SJSA1 (cell line): ENCODE measurements around the gene PNPO. TPM values are rescaled to one million over a fixed set of nuclear protein-coding genes. Genes with fewer than 3 reads are reported as not detected.
"Not testable (repeated sequence)": the region's sequence is repeated elsewhere in the genome, so short reads cannot be mapped to it uniquely, and the experiment has no call there.

Experiments used
- DNase-seq, 2 experiments: peaks; one replicate each; pipeline ENCODE4 v3.0.0-alpha.2; 2015 to 2020; ENCODE audit warnings: low spot score in 2 of 2, low read depth in 1 of 2
- H3K27ac ChIP-seq: fragments of 250-450 bp; sonication (Bioruptor Pico); 2 replicates; pipeline ENCODE4 v1.5.1; 2020; ENCODE audit warnings: mild to moderate bottlenecking, moderate library complexity
- H3K27me3 ChIP-seq: fragments of 250-450 bp; sonication (Bioruptor Pico); replicated peaks from 2 replicates; pipeline ENCODE4 v1.5.1; 2020; ENCODE audit warnings: mild to moderate bottlenecking, moderate library complexity
- H3K36me3 ChIP-seq: fragments of 250-450 bp; sonication (Bioruptor Pico); 2 replicates; pipeline ENCODE4 v1.5.1; 2020; ENCODE audit warnings: mild to moderate bottlenecking
- H3K4me1 ChIP-seq: fragments of 250-450 bp; sonication (Bioruptor Pico); replicated peaks from 2 replicates; pipeline ENCODE4 v1.6.1; 2021; ENCODE audit warnings: mild to moderate bottlenecking
- H3K4me3 ChIP-seq: fragments of 250-450 bp; sonication (Bioruptor Pico); 2 replicates; pipeline ENCODE4 v1.5.1; 2020; ENCODE audit warnings: mild to moderate bottlenecking
- H3K9me3 ChIP-seq: fragments of 250-450 bp; sonication (Bioruptor Pico); replicated peaks from 2 replicates; pipeline ENCODE4 v1.5.1; 2020; ENCODE audit warnings: mild to moderate bottlenecking
- total RNA-seq: library from RNA; depleted of rRNA; stranded (reverse); fragments of >200 nt; shearing (Covaris generic); gene quantifications from 2 replicates; pipeline ENCODE4 v1.2.3, GENCODE V29; 2014

The PNPO gene
- total RNA-seq, 1 experiment from 2014 or later = 34.3 TPM

- Histone ChIP-seq H3K27ac (no peak overlapping the region), H3K4me3 (no peak overlapping the region), H3K36me3 (peaks cover 58% of the 10 kb centered on the region), H3K4me1 (peaks cover 4% of the 10 kb centered on the region), H3K9me3 (no peaks in the 10 kb centered on the region), H3K27me3 (no peaks in the 10 kb centered on the region)
- DNase-seq = no peak
Measured at GRCh38 chr17:47982645-47983390, 41.4 kb downstream of the PNPO start.

GRCh38 chr17:47983492-47984223 is 42.3 kb downstream of the PNPO start:
- Histone ChIP-seq H3K27me3 (no peaks in the 10 kb centered on the region), H3K9me3 (no peaks in the 10 kb centered on the region), H3K4me3 (no peak overlapping the region), H3K36me3 (peaks cover 50% of the 10 kb centered on the region), H3K27ac (no peak overlapping the region), H3K4me1 (peaks cover 4% of the 10 kb centered on the region)
- no peak for DNase-seq

GRCh38 chr17:47986520-47986919 is 45.1 kb downstream of the PNPO start:
- no peaks in the 10 kb centered on the region for H3K9me3 ChIP-seq
- H3K4me3 ChIP-seq = no peak overlapping the region
- no peaks in the 10 kb centered on the region for H3K27me3 ChIP-seq
- peaks cover 21% of the 10 kb centered on the region for H3K36me3 ChIP-seq
- peaks cover 4% of the 10 kb centered on the region for H3K4me1 ChIP-seq
- DNase-seq = no peak
- H3K27ac ChIP-seq = no peak overlapping the region

- H3K36me3 ChIP-seq = peaks cover 13% of the 10 kb centered on the region
- no peak for DNase-seq
Measured at GRCh38 chr17:47987240-47987835, 46.0 kb downstream of the PNPO start.

GRCh38 chr17:47988445-47988844 is 47.1 kb downstream of the PNPO start:
- H3K27me3 ChIP-seq, H3K27ac ChIP-seq, H3K4me3 ChIP-seq, H3K36me3 ChIP-seq, H3K9me3 ChIP-seq, DNase-seq, H3K4me1 ChIP-seq: not testable (repeated sequence)

More at GRCh38 chr17:47987240-47987835, 46.0 kb downstream of the PNPO start:
- Histone ChIP-seq H3K4me3 (no peak overlapping the region), H3K27me3 (no peaks in the 10 kb centered on the region), H3K4me1 (peaks cover 4% of the 10 kb centered on the region), H3K27ac (no peak overlapping the region), H3K9me3 (no peaks in the 10 kb centered on the region)

- no peak overlapping the region for H3K4me3 ChIP-seq
- H3K4me1 ChIP-seq = peaks cover 4% of the 10 kb centered on the region
- no peak for DNase-seq
- no peaks in the 10 kb centered on the region for H3K36me3 ChIP-seq
- 0 out of 2 replicates have a peak, but pooled peaks cover 3% of the 10 kb centered on the region for H3K27me3 ChIP-seq
- no peak overlapping the region for H3K27ac ChIP-seq
- no peaks in the 10 kb centered on the region for H3K9me3 ChIP-seq
Measured at GRCh38 chr17:47989159-47989558, 47.8 kb downstream of the PNPO start.

- peaks cover 4% of the 10 kb centered on the region for H3K4me1 ChIP-seq
- no peak overlapping the region for H3K4me3 ChIP-seq
- H3K27ac ChIP-seq = no peak overlapping the region
- H3K27me3 ChIP-seq = 0 out of 2 replicates have a peak, but pooled peaks cover 3% of the 10 kb centered on the region
- no peak for DNase-seq
- H3K36me3 ChIP-seq = no peaks in the 10 kb centered on the region
- H3K9me3 ChIP-seq = no peaks in the 10 kb centered on the region
Measured at GRCh38 chr17:47989700-47990099, 48.3 kb downstream of the PNPO start.

GRCh38 chr17:47990962-47991731 is 49.8 kb downstream of the PNPO start:
- no peak for DNase-seq
- Histone ChIP-seq H3K4me3 (no peak overlapping the region), H3K4me1 (peaks cover 4% of the 10 kb centered on the region), H3K9me3 (no peaks in the 10 kb centered on the region), H3K27me3 (0 out of 2 replicates have a peak, but pooled peaks cover 3% of the 10 kb centered on the region), H3K36me3 (no peaks in the 10 kb centered on the region), H3K27ac (no peak overlapping the region)

- no peak overlapping the region for H3K4me3 ChIP-seq
- H3K27me3 ChIP-seq = 0 out of 2 replicates have a peak, but pooled peaks cover 3% of the 10 kb centered on the region
- H3K9me3 ChIP-seq = no peaks in the 10 kb centered on the region
- H3K27ac ChIP-seq = no peak overlapping the region
- peaks cover 2% of the 10 kb centered on the region for H3K4me1 ChIP-seq
- no peaks in the 10 kb centered on the region for H3K36me3 ChIP-seq
- DNase-seq = no peak
Measured at GRCh38 chr17:47992216-47992615, 50.8 kb downstream of the PNPO start.

- Histone ChIP-seq H3K9me3 (no peaks in the 10 kb centered on the region), H3K27ac (no peak overlapping the region), H3K4me1 (no peaks in the 10 kb centered on the region), H3K4me3 (no peak overlapping the region), H3K36me3 (no peaks in the 10 kb centered on the region), H3K27me3 (0 out of 2 replicates have a peak, but pooled peaks cover 3% of the 10 kb centered on the region)
- DNase-seq = no peak
Measured at GRCh38 chr17:47993031-47993564, 51.7 kb downstream of the PNPO start.

- no peaks in the 10 kb centered on the region for H3K36me3 ChIP-seq
- H3K27ac ChIP-seq = no peak overlapping the region
- no peak overlapping the region for H3K4me3 ChIP-seq
- no peaks in the 10 kb centered on the region for H3K9me3 ChIP-seq
- DNase-seq = no peak
- H3K27me3 ChIP-seq = 0 out of 2 replicates have a peak, but pooled peaks cover 3% of the 10 kb centered on the region
- no peaks in the 10 kb centered on the region for H3K4me1 ChIP-seq
Measured at GRCh38 chr17:47993964-47994363, 52.6 kb downstream of the PNPO start.

GRCh38 chr17:47994724-47995123 is 53.4 kb downstream of the PNPO start:
- Histone ChIP-seq H3K36me3 (no peaks in the 10 kb centered on the region), H3K27ac (no peak overlapping the region), H3K9me3 (no peaks in the 10 kb centered on the region), H3K4me1 (peaks cover 4% of the 10 kb centered on the region), H3K4me3 (no peak overlapping the region), H3K27me3 (0 out of 2 replicates have a peak, but pooled peaks cover 3% of the 10 kb centered on the region)
- DNase-seq = no peak

GRCh38 chr17:47995241-47995935 is 54.0 kb downstream of the PNPO start:
- Histone ChIP-seq H3K36me3 (no peaks in the 10 kb centered on the region), H3K27ac (no peak overlapping the region), H3K4me1 (peaks cover 7% of the 10 kb centered on the region), H3K4me3 (no peak overlapping the region), H3K27me3 (0 out of 2 replicates have a peak, but pooled peaks cover 3% of the 10 kb centered on the region), H3K9me3 (no peaks in the 10 kb centered on the region)
- no peak for DNase-seq
